Caco-2 (cell line): ENCODE results near the gene YIF1B. TPM values are rescaled to one million over a fixed set of nuclear protein-coding genes. Genes with fewer than 3 reads are reported as not detected.
"Not testable (repeated sequence)": the region's sequence is repeated elsewhere in the genome, so short reads cannot be mapped to it uniquely, and the experiment has no call there.

Experiments used
- BruUV-seq: library from RNA; stranded (reverse); fragments of 400-500 nt; replicated peaks from 2 replicates; lab custom pipeline; 2021; lab: Mats Ljungman, UMichigan
- CTCF ChIA-PET: fragments of 300-600 bp; sonication (Branson Sonifier 250); formaldehyde crosslinking; loops from one replicate; lab custom pipeline; 2022; ENCODE audit warnings: antibody characterized with exemption; lab: Charles Lee
- POLR2A ChIA-PET: fragments of 300-600 bp; sonication (Branson Sonifier 250); formaldehyde crosslinking; loops from one replicate; lab custom pipeline; 2022; ENCODE audit warnings: antibody characterized with exemption; lab: Charles Lee
- DNase-seq, 2 experiments: peaks; one replicate each; pipeline versions ENCODE4 v3.0.0 to v3.0.0-alpha.2; 2020 to 2022
- H3K27me3 ChIP-seq: replicated peaks from 2 replicates; pipeline ENCODE4 v1.6.0; 2011; ENCODE audit warnings: low read length; ENCODE audit not compliant: control insufficient read depth, insufficient read depth
- H3K36me3 ChIP-seq: 2 replicates; pipeline ENCODE4 v1.5.1; 2011; ENCODE audit warnings: low read length; ENCODE audit not compliant: control insufficient read depth, insufficient read depth
- H3K4me1 ChIP-seq: fragments of 250-450 bp; sonication (Bioruptor Pico); 2 replicates; pipeline ENCODE4 v1.5.1; 2020; ENCODE audit warnings: mild to moderate bottlenecking
- H3K4me3 ChIP-seq: 2 replicates; pipeline ENCODE4 v1.5.1; 2011; ENCODE audit warnings: low read depth, mild to moderate bottlenecking, control low read depth, low read length
- H3K9me3 ChIP-seq: fragments of 250-450 bp; sonication (Bioruptor Pico); 2 replicates; pipeline ENCODE4 v1.5.1; 2020; ENCODE audit warnings: mild to moderate bottlenecking, moderate library complexity
- H3K27ac Mint-ChIP-seq: one replicate; pipeline ENCODE4 v1.8.0; 2022; ENCODE audit warnings: mixed read lengths; ENCODE audit not compliant: unreplicated experiment
- H3K27me3 Mint-ChIP-seq: one replicate; pipeline ENCODE4 v1.8.0; 2022; ENCODE audit warnings: mixed read lengths; ENCODE audit not compliant: insufficient read depth, unreplicated experiment
- H3K36me3 Mint-ChIP-seq: one replicate; pipeline ENCODE4 v1.8.0; 2022; ENCODE audit warnings: mild to moderate bottlenecking, mixed read lengths; ENCODE audit not compliant: insufficient read depth, unreplicated experiment
- H3K4me1 Mint-ChIP-seq: one replicate; pipeline ENCODE4 v1.8.0; 2022; ENCODE audit warnings: low read depth, mixed read lengths; ENCODE audit not compliant: unreplicated experiment
- H3K4me3 Mint-ChIP-seq: one replicate; pipeline ENCODE4 v1.8.0; 2022; ENCODE audit warnings: mild to moderate bottlenecking, moderate library complexity, mixed read lengths; ENCODE audit not compliant: unreplicated experiment
- H3K9me3 Mint-ChIP-seq: one replicate; pipeline ENCODE4 v1.8.0; 2022; ENCODE audit warnings: mixed read lengths; ENCODE audit not compliant: unreplicated experiment
- intact Hi-C: fragments of 100-400 bp; cut with micrococcal nuclease; formaldehyde crosslinking; loops from one replicate; pipeline ENCODE4 v1.10.0; 2022; ENCODE audit not compliant: unreplicated experiment
- total RNA-seq: library from RNA; stranded (reverse); gene quantifications from 2 replicates; pipeline ENCODE4 v1.2.3, GENCODE V29; 2022
- TF ChIP-seq, protein P1 (sequence below), 2 experiments: fragments of 200-600 bp in 1 of 2; IDR thresholded peaks; 1 replicate in 1 of 2; 2 replicates in 1 of 2; pipeline versions ENCODE4 v1.5.1 to v1.8.0; 2011 to 2022; ENCODE audit warnings: antibody characterized with exemption in 1 of 2, control low read depth in 1 of 2, inconsistent platforms in 1 of 2, low read depth in 1 of 2, low read length in 1 of 2, mild to moderate bottlenecking in 1 of 2, moderate library complexity in 1 of 2; ENCODE audit not compliant: insufficient read depth in 1 of 2, severe bottlenecking in 1 of 2, unreplicated experiment in 1 of 2

YIF1B gene
- total RNA-seq, 1 experiment from 2014 or later = 66.7 TPM

DNA sequence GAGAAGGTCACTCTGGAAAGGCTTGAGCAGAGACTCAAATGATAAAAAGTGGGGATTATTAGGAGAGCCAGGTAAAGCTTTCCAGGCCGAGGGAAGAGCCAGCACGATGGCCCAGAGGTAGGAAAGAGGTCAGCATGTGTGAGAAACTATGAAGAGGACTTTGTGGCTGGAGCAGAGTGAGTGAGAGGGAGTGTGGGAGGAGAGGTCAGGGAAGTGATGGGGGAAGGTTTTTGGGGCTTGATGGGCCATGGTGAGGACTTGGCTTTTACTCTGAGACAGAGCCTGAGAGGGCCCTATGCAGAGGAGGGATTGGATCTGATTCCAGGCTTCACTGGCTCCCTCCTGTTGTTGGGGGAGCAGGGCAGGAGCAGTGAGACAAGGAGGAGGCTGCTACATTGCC is 25.2 kb upstream of the YIF1B start:
- Mint-ChIP-seq H3K27me3 (no peaks in the 10 kb centered on the region), H3K36me3 (peaks cover 25% of the 10 kb centered on the region), H3K9me3 (no peaks in the 10 kb centered on the region), H3K4me3 (no peak overlapping the region), H3K4me1 (peaks cover 9% of the 10 kb centered on the region), H3K27ac (peak overlapping the region; percentile 29)
- Histone ChIP-seq H3K36me3 (no peaks in the 10 kb centered on the region), H3K4me3 (no peak overlapping the region), H3K27me3 (no peaks in the 10 kb centered on the region), H3K9me3 (no peaks in the 10 kb centered on the region), H3K4me1 (peaks cover 18% of the 10 kb centered on the region)
- no peak for DNase-seq
- TF ChIP-seq, protein P1, sequence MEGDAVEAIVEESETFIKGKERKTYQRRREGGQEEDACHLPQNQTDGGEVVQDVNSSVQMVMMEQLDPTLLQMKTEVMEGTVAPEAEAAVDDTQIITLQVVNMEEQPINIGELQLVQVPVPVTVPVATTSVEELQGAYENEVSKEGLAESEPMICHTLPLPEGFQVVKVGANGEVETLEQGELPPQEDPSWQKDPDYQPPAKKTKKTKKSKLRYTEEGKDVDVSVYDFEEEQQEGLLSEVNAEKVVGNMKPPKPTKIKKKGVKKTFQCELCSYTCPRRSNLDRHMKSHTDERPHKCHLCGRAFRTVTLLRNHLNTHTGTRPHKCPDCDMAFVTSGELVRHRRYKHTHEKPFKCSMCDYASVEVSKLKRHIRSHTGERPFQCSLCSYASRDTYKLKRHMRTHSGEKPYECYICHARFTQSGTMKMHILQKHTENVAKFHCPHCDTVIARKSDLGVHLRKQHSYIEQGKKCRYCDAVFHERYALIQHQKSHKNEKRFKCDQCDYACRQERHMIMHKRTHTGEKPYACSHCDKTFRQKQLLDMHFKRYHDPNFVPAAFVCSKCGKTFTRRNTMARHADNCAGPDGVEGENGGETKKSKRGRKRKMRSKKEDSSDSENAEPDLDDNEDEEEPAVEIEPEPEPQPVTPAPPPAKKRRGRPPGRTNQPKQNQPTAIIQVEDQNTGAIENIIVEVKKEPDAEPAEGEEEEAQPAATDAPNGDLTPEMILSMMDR (IDR thresholded peaks at IDR 0.05; ENCODE audit: insufficient read depth in 1 of 2, low read depth in 1 of 2, low read length in 1 of 2, severe bottlenecking in 1 of 2, unreplicated experiment in 1 of 2) = no peak
- POLR2A ChIA-PET = no interaction called here
- no TSS peak for BruUV-seq
- CTCF ChIA-PET = no interaction called here
- intact Hi-C loops = no loop called here

GRCh38 chr19:38339011-38339410 is 23.3 kb upstream of the YIF1B start:
- H3K27me3 ChIP-seq, intact Hi-C loops, H3K9me3 ChIP-seq, H3K4me3 ChIP-seq, H3K27me3 Mint-ChIP-seq, H3K4me1 Mint-ChIP-seq, H3K9me3 Mint-ChIP-seq, H3K36me3 ChIP-seq: not testable (repeated sequence)
- POLR2A ChIA-PET = interaction anchor here (0.5 to 1.9 kb wide), 2 partner anchors 19 to 35 kb away, joined by 5 read pairs; partner anchors contain the start of gene PSMD8
- H3K4me1 ChIP-seq = peaks cover 21% of the 10 kb centered on the region
- Mint-ChIP-seq H3K4me3 (peak overlapping the region; percentile 52), H3K27ac (peak overlapping the region; percentile 77), H3K36me3 (peaks cover 21% of the 10 kb centered on the region)
- DNase-seq = peak; percentile 69 to 83
- CTCF ChIA-PET = interaction anchor here (0.7 to 1.2 kb wide), 2 partner anchors 64 to 344 kb away, joined by 3 read pairs; partner anchors contain the start of gene FAM98C
- TSS peak; percentile 14 for BruUV-seq

DNA sequence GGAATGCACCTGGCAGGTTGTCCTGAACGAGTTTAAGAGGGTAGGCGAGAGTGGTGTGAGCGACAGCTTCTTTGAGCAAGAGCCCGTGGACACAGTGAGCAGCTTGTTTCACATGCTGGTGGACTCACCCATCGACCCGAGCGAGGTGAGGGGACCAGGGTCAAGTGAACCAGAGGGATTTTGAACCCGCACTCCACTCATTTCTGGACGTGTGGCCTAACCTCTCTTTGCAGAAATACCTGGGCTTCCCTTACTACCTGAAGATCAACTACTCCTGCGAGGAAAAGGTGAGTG is 21.6 kb upstream of the YIF1B start:
- POLR2A ChIA-PET = interaction anchor here (0.6 to 2.1 kb wide), 3 partner anchors 37 to 73 kb away, joined by 6 to 7 read pairs (median 7); partner anchors contain the start of genes PSMD8 and SPINT2
- DNase-seq = no peak
- intact Hi-C loops = loop anchor here (1.0 to 2.0 kb wide), 2 partner anchors 25 to 431 kb away; partner anchors contain the start of genes SIPA1L3 and WDR87

More for the DNA sequence above, 21.6 kb upstream of the YIF1B start:
- Histone ChIP-seq H3K4me1 (peaks cover 21% of the 10 kb centered on the region), H3K4me3 (peak overlapping the region; percentile 93), H3K27me3 (no peaks in the 10 kb centered on the region), H3K9me3 (no peaks in the 10 kb centered on the region), H3K36me3 (no peaks in the 10 kb centered on the region)
- Mint-ChIP-seq H3K4me3 (peak overlapping the region; percentile 93), H3K27me3 (no peaks in the 10 kb centered on the region), H3K4me1 (peaks cover 7% of the 10 kb centered on the region), H3K27ac (peak overlapping the region; percentile 73), H3K9me3 (no peaks in the 10 kb centered on the region), H3K36me3 (peaks cover 15% of the 10 kb centered on the region)
- CTCF ChIA-PET = interaction anchor here (1.0 to 1.2 kb wide), 3 partner anchors 24 to 66 kb away, joined by 3 to 9 read pairs (median 7); partner anchors contain the start of genes FAM98C and PSMD8
- BruUV-seq = TSS peak; percentile 68
- TF ChIP-seq, protein P1 (IDR thresholded peaks at IDR 0.05; ENCODE audit: insufficient read depth in 1 of 2, low read depth in 1 of 2, low read length in 1 of 2, severe bottlenecking in 1 of 2, unreplicated experiment in 1 of 2) = no peak
